Measurements from ENCODE around the gene SMNDC1.
A peak's percentile ranks its signal among the peaks of the same experiment; 100 is the strongest.
"Not testable (repeated sequence)": the region's sequence is repeated elsewhere in the genome, so short reads cannot be mapped to it uniquely, and the experiment has no call there.

SMNDC1 gene

DNA sequence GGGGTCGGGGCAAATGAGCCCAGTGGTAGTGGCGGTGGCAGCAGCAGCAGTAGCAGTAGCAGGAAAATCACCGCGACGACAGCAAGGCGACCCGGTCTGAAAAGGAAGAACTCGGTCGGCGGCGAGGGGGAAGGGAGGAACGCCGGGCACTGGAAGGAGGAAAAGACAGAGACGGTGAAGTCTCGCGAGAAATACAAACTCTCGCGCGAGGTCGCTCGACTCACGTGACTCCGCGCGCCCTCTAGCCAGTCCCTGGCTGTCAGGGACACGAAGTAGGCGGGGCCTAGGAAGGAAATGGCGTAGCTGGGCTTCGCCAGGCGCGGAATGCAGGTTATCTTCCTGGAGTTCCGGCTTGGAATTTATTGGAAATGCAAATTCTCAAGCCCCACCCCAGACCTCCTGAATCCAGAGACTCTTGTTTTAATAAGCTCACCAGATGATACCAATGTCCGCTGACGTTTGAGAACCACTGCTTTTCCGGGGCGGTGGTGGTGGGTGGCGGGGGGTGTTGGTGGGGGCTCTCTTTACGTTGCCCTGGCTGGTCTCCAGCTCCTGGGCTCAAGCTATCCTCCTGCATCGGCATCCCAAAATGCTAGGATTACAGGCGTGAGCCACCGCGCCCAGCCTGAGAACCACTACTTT is at the start of gene SMNDC1:
SMNDC1 (minus strand) TSS at position 141 of the 642 bp plus-strand sequence. CDS start 1,333 bp downstream, outside the sequence.
- peak; percentile 97 to 98 for DNase-seq

DNA sequence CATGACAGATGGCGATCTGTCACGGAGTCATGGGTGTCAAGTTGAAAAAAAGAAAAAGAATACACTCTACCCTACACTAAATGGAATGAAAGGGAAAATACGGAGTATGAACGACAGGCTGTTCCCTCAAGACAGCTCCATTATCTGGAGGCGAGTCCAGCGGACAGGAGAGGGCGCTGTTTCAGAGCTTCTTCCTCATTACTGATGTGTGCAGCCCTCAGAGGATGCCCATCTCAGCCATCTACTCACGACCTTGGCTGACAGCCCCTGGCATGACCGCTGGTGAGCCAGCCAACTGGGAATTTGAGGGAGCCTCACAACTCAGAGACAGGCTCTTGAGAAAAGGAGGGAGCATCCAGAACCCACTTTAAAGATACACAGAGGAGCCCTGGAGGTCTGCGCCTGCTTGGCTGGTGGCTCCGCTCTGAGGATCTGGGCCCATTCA is 49.6 kb upstream of the SMNDC1 start:
- peak; percentile 85 to 90 for DNase-seq

DNA sequence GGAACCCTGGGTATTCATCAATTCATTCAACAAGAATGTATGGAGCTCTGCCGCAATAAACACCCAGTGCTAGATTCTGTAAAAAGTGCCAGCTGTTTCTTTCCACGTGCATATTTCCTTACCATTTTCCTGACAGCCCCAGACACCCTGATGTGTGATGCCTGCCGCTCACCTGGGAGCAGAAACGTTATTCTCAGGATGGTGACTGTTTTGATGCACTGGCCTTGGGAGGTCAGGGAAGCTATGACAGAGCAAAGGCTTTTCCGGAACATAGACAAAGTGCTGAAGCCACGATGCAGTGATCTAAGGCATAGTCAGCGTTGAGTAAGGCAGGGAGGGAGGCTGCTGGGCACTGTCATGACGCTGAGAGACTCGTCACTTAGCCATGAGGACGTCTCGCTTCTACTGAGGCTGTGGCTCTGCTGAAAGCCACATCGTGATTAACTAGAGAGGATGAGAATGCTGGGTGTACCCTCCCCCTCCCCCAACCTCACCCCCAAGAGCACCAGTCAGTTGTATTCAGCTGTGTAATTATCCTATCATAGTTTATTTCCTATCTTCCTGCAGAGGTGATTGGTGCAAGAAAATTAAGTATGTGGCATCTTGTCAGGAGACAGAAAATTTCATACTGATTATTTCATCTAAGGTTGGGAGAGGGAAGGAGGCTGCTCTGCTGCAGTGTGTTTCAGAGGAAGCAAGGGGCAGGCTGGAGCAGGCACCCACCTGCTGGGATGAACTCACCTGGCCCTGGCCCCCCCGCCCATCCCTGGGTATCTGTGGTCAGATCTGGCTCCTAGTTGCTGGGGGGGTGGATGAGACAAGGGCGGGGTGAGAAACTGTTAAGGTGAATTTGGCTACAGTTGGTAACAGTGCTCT is 48.8 kb upstream of the SMNDC1 start:
- peak in 1 of 2 donors; percentile 52 for DNase-seq

DNA sequence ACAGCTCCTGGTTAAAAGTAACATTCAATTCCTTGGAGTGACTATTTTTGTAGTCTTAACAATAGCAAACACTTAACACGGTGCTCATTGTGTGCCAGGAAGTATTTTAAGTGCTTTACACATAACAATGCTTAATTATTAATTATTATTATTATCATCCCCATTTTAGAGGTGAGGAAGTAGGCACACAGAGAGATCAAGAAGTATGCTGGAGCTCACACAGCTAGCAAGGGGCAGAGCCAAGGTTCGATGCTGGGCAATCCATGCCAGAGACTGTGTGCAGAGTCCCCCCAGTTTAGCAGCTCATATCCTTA is 48.2 kb upstream of the SMNDC1 start:
- no peak for DNase-seq

DNA sequence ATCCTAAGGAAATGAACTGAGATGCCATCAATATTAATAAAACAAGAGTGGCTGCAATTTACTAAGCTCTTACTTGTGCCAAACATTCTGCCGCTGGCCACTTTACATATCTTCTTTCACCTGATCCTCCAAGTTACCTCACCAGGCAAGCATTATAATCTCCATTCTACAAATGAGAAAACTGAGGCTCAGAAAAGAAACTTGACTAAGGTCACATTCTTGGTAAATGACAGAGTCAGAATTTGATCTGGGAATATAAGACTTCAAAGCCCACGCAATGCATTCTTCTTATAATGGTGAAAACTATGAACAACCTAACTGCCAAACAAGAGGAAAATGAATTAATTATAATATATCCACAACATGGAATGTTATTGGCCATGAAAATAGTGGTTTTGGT is 46.1 kb upstream of the SMNDC1 start:
- DNase-seq: no peak

DNA sequence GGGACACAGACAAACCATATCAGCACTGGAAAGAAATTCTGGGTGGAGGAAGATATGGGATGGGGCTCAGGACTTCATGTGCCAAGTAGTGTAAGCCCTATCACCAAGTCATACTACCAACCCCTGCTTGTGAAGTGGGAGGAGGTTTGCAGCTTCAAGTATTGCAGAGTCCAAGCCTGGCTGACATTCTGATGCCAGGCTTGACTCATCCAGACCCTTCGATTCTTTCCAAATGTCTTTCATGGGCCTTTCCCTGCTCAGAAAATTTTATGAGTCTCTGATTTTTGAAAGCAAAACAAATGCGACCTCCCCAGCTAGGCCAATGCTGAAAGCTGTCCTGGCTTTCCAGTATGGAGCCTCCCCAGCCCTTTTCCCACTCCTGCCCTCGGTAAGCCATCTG is 45.1 kb upstream of the SMNDC1 start:
- no peak for DNase-seq

DNA sequence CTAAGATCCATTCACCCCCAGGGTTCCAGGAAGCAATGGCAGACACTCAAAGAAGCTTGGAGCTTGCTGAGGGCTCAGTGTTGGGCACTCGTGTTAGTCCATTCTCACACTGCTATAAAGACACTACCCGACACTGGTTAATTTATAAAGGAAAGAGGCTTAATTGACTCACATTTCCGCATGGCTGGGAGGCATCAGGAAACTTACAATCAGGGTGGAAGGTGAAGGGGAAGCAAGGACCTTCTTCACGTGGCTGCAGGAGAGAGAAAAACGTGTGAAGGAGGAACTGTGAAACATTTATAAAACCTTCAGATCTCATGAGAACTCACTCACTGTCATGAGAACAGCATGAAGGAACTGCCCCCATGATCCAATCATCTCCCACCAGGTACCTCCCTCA is 44.7 kb upstream of the SMNDC1 start:
- no peak for DNase-seq

DNA sequence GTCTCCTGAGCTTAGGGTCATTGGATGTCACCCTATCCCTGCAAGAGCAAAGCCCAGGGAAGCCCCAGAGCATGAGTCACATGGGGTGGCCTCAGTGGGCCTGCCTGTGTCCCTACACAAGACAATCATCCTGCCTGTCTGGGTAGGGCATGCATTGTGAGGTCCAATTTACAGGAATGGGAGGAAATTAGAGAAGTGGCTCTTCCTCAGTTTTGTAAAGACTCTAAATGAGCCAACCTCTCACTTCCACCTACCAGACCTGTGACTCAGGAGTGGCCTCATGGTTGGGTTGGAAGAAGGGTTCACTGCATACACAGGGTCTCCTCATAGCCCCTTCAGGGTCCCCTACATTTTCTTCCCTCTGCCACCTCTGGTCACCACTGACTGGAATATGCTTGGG is 43.6 kb upstream of the SMNDC1 start:
- no peak for DNase-seq

DNA sequence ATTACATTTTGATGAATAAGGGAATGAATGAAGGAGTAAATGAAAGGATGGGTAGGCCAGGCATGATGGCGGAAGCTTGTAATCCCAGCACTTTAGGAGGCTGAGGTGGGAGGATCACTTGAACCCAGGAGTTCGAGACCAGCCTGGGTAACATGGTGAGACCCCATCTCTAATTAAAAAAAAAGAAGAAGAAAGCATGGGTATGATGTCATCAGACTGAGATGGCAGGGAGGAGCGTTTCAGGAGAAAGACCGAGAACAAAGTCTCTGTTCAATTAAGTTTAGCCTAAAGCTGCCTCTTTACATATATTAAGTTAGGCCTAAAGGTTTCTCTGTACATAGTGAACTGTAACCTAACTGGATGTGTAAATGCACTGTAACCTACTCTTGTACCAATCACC is 42.2 kb upstream of the SMNDC1 start:
- no peak for DNase-seq

DNA sequence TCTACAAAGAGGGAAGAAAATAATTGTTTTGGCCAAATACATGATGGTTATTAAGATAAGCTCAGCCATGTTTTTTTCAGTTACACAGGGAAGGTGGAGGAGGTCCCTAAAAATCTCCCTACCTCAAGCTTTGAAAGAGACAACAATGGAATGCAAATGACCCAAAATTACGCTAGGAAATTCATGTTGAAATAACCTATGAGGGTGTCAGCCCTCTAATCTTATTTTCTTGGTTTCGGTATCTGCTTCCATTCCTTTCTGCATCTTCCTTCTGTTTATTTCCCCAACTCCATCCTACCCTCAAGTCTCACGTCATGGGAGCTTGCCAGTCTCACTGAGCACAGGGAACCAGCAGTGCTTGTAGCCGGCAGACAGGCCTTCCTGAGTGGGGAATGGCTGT is 40.6 kb upstream of the SMNDC1 start:
- no peak for DNase-seq

DNA sequence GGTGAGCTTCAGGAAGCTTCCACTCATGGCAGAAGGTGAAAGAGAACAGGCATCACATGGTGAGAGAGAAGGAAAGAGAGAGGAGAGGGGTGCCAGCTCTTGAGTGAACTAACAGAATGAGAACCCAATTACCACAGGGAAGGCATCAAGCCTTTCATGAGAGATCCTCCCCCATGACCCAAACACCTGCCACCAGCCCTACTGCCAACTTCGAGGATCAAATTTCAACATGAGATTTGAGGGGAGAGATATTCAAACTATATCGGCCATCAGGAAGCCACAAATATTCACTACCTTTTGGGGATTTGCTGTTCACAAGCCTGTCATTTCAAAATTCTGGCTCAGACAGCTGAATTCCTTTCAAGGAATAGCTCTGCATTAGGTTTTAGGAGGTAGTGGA is 39.9 kb upstream of the SMNDC1 start:
- DNase-seq: no peak

DNA sequence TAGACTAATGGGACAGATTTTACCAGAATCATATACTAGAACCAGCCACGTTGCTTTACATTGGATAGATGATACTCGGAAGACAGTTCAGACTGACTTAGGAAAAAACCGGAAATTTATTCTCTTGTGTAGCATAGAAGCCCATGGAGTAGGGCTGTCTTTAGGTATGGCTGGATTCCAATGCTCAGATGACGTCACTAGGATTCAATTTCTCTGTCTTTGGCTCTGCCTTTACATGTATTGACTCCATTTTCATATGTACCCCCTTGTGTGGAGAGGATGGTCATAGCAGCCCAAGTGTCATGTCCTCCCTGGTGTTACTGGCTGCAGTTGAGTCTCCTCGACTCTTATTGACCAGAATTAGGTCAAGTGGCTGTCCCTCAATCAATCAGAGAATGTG is 39.2 kb upstream of the SMNDC1 start:
- DNase-seq: no peak

DNA sequence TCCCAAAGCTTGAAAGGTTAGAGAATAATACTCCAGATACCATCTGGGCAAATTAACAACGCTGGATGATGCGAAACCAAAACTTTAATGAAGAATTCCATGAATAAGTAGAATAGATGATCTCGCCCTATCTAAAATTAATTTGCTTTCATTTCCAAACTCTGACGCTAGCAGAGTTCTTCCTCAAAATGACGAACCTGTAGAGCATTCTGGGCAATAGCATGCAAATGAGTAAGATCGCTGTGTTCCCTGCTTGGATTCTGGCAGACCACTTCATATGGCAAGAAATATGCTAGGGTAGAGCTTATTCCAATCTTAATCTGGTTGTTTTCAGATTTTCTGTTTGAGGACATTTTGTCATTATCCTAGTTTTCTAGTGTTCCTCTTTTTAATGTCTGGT is 36.1 kb upstream of the SMNDC1 start:
- DNase-seq: no peak

DNA sequence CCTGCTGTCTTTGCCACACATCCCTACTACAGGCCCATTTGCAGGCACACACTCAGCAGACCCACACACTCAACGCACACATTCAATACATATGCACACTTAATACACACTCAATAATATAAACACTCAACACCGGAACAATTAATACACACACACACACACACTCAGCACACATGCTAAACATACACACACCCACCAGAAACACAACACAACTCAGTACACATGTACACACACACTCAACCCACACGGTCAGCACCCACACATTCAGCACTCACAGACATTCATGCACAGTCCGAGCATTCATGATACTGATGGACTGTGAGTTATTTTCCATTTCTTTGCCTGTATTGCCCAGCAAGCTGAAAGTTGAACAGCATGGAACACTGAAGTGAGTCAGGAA is 35.4 kb upstream of the SMNDC1 start:
- DNase-seq: no peak

DNA sequence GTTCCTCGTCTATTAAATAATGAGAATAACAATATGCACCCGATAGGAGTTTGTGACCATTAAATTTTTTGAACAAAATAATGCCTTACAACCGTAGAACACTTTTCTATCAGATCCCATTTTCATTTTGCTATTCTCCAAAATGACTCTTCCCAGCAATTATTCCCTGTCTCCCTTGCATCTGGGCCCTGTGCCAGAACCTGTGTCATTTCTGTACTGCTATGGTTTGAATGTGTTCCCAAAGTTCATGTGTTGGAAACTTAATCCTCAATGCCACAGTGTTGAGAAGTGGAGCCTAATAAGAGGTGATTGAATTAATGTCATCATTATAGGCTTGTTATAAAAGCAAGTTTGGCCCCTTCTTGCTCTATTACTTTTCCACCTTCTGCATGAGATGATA is 33.2 kb upstream of the SMNDC1 start:
- no peak for DNase-seq

DNA sequence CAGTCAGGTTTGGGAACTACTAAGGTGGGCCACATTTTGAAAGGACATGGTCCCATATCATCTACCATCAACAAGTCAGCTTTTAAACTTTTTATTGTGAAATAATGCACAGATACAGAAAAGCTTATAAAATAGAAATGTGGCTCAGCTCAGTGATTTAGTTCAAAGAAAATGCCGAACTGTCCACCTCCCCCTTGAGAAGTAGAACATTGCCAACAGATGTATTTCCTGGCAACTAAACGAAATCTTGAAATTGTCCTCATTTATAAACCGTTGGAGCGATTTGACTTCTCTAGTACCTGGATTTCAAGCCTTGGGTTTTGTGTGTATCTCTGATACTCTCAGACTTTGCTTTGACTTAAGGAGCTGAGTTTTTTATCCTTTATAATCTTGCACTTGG is 32.7 kb upstream of the SMNDC1 start:
- no peak for DNase-seq

DNA sequence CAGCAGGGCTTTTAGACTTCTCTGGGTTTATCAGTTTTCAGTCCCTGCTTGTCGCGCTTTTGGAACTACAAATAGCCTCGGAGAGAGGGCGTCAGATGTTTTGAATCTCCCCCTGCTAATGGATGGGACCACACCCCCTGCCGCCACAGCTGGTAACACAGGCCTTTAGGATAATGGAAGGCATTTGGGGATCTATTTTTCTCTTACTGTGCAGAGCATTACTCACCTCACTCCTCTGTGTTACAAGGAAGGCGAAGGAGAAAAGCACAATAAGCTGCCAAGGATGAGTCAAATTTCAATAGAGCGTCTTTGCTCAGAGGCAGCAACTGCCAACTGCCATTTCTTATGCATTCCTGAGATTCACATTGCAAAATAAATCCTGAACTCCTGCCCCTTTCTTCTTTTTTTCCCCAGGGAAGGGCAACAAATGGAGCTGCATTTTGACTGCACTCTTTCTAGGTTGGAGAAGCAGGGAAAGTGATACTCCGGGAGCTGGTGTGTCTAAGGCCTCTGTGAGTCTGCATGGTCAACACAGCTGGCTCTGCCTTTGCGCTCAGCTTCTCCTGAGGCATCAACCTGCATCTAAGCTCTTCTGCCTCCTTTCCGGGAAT is 31.5 kb upstream of the SMNDC1 start:
- no peak for DNase-seq

DNA sequence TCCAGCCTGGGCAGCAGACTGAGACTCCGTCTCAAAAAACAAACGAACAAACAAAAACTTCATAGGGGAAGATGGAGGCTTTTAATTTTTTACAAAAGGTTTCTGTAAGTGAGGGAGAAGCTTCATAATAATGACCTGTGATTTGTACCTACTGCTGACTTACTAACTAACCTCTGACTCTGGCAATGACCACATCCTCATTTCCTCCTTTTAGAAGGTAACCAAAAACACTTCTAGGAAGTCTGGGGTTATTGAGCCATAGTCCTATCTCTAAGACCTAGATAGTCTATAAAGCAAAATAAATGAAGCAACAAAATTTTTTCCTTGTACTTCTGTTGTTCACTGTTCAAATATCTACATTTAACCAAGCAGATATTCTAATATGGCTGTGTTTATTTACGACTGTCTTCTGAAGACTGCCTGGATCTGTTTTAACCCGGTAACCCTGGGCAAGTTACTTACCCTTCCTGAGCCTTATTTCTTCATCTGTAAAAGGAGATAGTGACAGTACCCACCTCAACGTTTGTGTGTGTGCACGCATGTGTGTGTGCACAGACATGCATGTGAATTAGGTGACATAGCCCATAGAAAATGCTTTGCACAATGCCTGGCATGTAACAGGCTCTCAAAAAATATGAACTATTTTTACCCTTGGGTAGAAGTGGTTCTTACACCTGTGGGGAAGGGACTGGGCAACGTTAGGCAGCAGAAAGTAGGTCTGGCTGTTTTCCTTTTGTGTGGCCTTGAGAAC is 30.8 kb upstream of the SMNDC1 start:
- DNase-seq: no peak

DNA sequence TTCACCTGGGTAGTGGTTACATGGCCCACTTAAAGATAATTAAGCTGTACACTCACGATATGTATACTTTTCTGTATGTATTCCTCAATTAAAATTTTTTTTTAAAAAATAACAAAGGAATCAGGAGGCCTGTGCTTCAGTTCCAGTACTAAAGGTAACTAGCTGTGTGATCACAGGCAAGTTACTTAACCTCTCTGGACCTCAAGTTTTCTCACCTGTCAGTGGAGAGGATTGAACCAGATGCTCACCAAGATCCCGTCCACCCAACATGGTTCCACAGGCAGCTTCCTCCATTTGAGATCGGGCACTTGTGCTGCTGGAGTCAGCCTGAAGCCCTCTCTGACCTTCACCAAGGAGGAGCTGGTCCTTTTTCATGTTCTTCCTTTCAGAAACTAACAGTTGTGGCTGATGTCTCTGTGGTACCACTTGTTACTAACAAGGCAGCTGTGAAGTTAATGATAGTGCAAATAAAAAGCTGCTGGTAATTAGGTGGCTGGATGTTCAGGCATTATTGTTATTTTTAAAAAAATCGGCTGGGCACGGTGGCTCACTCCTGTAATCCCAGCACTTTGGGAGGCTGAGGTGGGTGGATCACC is 29.4 kb upstream of the SMNDC1 start:
- no peak for DNase-seq

DNA sequence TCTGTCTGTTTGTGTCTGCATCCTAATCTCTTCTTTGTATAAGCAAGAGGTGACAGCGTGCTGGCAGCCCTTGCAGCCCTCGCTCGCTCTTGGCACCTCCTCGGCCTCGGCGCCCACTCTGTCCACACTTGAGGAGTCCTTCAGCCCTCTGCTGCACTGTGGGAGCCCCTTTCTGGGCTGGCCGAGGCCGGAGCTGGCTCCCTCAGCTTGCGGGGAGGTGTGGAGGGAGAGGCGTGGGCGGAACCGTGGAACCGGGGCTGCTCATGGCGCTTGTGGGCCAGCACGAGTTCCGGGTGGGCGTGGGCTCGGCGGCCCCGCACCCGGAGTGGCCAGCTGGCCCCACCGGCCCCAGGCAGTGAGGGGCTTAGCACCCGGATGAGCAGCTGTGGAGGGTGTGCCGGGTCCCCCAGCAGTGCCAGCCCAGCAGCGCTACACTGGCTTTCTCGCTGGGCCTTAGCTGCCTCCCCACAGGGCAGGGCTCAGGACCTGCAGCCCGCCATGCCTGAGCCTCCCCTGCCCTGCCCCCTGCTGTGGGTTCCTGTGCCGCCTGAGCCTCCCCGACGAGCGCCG is 26.6 kb upstream of the SMNDC1 start:
- DNase-seq: not testable (repeated sequence)

DNA sequence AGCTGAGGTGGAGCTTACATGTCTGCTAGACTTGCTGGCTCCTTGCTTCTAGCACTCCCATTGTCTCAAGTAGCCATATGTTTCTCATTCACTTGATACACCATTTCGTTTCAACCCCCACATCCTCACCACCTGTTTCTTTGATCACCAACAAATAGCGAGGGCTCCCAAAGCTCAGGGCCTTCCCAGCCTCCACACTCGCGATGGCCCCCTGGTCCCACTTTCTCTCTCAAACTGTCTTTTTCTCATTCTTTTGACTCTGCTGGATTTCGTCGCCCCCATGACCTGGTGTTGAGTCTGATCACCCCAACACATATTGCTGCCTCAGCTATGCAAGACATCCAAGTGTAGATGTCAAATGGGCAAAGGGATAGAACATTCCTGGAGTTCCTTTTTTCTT is 26.0 kb upstream of the SMNDC1 start:
- no peak for DNase-seq

DNA sequence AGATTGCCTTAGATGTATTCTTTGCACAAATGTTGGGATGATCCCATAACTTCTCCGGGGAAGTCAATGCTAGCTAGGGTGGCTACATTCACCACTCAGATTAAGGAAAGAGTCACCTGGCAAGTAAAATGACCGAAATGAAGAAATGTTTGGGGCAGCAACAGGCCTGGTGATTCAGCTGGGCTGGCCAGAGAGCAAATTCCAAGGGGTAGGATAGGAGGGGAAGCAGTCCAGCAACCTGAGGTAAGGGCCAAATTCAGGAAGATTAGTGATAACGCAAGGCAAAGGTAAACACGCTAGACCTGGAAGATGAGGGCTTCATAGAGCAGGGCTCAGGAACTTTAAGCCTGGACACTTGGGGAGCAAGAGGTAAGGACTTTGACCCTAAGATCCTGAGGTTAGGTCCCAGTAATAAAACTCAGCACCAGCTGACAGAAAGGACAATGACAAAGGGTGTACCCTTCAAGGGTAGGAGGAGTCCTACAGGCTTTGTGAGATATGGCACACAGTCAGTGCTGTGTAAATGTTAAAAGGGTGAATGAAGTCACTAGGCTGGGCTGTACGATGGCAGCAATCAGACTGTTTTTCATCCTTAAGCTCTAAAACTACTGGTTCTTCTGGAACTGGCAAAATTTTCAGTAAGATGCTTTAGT is 22.7 kb upstream of the SMNDC1 start:
- no peak for DNase-seq

All from stimulated activated CD4-positive, alpha-beta T cell treated with anti-CD3 and anti-CD28 coated beads, Interleukin-2, amount 100 ng/mL, for 48 hours (primary cell).